ENCODE data around the gene OTOS.

OTOS gene

DNA sequence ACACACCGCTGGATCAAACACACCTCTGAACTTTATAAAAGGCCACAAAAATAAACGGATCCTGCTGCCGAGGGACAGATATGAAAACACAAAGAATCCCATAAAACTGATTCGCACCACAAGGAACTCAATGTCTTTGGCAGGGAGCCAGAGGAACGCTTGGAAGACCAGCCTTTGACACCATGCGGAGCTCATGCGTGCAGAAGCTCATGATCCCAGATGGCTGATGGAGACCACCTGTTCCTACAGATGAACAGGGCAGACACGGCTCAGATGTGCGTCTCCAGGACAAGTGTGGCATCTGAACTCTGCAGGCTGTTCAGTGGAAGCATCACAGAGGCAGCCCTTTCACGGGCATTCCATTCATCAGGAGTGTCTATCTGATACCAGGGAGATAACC lies 29.2 kb downstream of the OTOS start:
- no peak for DNase-seq

DNA sequence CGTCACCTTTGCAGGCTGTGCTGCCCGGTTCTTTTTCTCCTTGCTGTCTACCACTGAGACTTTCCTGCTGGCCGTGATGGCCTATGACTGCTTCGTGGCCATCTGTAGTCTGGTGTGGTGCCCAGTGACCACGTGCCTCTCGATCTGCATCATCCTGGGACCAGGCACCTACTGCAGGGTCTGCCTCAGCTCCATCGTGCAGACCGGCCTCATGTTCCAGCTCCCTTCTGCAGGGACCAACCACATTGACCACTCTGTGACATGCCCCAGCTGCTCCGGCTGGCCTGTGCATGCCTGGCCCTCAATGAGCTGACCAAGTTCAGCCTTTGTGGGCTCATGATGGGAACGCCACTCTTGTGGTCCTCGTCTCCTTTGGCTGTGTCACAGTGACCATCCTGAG lies 31.1 kb downstream of the OTOS start:
- no peak for DNase-seq

DNA sequence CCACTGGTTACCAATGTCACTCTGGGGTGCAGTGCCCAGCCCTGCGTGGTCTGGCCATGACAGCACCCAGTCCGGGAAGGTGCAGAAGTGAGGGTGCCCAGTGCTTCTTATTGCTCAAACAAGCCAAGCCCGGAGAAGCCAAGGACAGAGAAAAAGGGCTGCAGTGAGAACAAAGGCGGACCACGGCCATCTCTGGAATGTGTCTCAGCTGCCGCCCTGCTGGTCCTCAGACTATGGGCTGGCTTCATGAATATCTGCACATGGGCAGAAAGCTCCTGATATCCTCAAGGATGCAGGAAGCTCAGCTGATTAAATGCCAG lies 33.0 kb downstream of the OTOS start:
- DNase-seq, result no peak

DNA sequence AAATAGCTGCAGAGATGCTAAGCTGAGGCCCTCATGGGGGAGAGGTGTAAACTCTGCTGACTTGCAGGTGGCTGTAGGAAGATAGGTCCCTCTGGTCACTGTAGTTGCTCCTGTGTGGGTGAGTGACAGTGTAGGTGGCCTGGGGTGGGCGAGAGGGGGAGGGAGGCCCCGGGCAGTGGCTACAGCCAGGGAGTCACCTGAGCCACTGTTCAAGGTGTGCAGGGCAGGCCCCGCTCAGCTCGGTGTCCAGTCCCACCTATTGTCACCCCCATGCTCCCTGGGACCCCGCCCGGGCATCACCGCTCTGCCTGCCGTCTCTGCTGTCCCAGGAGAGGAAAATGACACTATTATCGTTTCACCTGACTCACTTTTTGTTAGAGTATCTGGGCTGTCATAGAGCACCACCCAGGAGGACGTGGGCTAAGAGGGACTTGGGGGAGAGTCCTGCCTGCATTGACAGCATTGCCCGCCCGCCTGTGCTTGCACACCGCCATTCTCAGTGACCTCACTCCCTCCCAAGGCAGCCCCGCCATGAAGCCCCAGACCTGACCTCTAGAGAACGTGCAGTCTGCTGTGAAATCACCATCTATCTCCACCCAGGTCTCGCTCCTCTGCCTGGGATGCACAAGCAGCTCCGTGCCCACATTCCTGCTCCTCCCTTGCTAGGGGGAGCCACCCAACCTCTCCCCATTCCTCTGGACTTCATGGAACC lies 33.5 kb downstream of the OTOS start:
- DNase-seq, result no peak

DNA sequence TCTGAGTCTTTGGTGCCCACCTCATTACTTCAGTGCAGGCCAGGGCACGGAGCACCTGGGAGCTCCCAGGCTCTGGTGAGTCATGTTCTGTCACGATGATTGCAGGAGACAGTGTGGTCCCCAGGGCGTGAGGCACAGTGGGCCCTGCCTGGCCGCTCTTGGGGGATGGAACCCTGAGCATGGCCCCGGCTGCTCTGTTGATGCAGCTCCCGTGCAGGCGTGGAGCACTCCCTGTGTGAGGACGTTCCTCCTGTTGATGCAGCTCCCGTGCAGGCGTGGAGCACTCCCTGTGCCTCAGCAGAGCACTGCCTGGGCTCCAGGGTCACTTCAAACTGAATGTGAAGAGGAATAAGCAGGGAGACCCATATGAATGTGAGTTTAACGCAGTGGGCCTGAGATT lies 34.5 kb downstream of the OTOS start:
- DNase-seq, result no peak

DNA sequence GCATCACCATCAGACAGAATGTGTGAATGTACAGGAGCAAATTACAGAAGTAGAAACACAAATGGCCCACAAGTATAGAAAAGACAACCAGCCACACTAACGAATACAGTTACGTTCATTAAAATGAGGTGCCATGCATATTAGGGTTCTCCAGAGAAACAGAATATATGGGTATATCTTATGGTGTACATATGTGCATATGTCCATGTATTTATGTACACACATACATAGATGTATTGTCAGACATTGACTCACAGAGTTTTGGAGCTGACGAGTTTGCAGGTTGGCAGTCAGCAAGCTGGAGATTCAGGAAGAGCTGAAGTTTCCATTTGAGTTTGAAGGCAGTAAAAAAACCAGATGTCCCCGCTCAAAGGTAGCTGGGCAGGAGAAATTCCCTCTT lies 37.3 kb downstream of the OTOS start:
- no peak for DNase-seq

DNA sequence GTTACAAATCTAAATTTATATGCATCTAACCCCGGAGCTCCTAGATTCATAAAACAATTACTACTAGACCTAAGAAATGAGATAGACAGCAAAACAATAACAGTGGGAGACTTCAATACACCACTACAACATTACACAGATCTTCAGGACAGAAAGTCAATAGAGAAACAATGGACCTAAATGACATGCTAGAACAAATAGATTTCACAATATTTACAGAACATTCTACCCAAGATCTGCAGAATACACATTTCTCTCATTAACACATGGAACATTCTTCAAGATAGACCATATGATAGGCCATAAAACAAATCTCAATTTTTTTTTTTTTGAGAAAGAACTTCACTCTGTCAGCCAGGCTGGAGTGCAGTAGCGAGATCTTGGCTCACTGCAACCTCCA lies 42.1 kb downstream of the OTOS start:
- no peak for DNase-seq

DNA sequence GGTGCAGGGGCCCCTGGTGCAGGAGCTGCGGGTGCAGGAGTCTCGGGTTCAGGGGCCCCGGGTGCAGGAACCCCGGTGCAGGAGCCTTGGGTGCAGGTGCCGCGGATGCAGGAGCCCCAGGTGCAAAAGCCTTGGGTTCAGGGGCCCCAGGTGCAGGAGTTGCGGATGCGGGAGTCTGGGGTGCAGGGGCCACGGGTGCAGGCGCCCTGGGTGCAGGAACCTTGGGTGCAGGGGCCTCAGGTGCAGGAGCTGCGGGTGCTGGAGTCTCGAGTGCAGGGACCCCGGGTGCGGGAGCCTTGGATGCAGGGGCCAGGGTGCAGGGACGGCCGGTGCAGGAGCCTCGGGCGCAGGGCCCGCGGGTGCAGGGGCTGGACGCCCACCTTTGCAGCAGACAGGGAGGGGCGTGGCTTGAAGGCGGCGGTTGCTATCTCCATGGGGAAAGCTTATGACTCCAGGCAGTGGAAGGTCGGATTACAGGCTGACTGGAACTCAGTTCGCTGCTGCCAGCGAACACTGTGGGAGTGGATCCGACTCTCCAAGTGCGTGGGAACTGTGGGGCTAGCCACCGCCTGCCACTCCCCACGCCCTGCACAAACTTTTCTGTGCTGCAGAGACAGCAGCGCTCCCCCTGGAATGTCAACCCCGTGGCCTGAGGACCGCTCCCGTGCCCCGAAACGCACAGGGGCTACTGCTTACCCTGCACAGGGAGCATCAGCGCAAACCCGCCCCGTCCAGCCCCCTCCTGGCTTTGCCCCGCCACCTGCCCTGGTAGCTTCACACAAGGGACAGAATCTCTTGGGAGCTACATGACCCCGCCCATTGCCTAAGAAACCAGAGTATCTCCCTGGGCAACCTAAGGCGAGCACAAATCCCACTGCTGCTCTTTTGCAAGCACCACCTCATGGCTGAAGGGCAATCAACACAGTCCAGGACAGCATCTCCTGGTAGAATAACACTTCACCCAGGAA lies 44.6 kb downstream of the OTOS start:
- DNase-seq, result no peak

DNA sequence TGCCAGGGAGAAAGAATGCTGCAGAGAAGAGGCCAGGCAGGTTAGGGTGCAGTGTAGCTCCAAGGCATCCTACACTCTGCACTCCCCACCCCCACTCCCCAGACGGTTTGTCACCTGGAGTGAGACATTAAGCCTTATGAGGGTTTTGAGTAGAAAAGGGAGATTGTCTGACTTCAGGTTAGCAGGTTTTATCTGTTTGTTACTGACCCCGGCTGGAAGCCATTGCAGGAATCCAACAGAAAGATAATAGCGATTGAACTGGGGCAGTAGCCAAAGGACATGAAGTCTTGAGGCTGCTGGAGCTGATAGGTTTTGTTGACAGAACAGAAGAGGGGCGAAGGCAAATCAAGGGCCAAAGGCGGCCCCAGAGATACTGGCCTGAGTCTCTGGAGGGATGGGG lies 51.2 kb downstream of the OTOS start:
- DNase-seq, result no peak
